ENCODE data around the gene SUPT20H.

Gene SUPT20H

GRCh38 chr13:37091835-37092234, 32.3 kb upstream of the SUPT20H start:
- Histone ChIP-seq H3K4me3 (ENCODE audit: low read depth, low read length, poor library complexity, severe bottlenecking) (no peak overlapping the region), H3K4me1 (ENCODE audit: insufficient read depth, low read length, severe bottlenecking) (no peaks in the 10 kb centered on the region), H3K27ac (ENCODE audit: low read depth, low read length, poor library complexity, severe bottlenecking) (no peak overlapping the region), H2AFZ (ENCODE audit: low read length) (no peak overlapping the region), H3F3A (ENCODE audit: insufficient read depth, low read length) (no peaks in the 10 kb centered on the region), H3K9ac (ENCODE audit: low read length) (no peak overlapping the region), H3K36me3 (ENCODE audit: insufficient read depth, low read length) (no peaks in the 10 kb centered on the region), H4K20me1 (ENCODE audit: insufficient read depth, low read length) (no peaks in the 10 kb centered on the region), H3K9me2 (ENCODE audit: low read depth, low read length) (no peaks in the 10 kb centered on the region), H3K79me2 (ENCODE audit: insufficient read depth, low read length) (no peaks in the 10 kb centered on the region), H3K9me3 (ENCODE audit: low read length) (no peaks in the 10 kb centered on the region), H3K4me2 (ENCODE audit: low read length) (no peak overlapping the region), H3K27me3 (ENCODE audit: insufficient read depth, low read length) (no peaks in the 10 kb centered on the region)
- TF ChIP-seq, protein P1, sequence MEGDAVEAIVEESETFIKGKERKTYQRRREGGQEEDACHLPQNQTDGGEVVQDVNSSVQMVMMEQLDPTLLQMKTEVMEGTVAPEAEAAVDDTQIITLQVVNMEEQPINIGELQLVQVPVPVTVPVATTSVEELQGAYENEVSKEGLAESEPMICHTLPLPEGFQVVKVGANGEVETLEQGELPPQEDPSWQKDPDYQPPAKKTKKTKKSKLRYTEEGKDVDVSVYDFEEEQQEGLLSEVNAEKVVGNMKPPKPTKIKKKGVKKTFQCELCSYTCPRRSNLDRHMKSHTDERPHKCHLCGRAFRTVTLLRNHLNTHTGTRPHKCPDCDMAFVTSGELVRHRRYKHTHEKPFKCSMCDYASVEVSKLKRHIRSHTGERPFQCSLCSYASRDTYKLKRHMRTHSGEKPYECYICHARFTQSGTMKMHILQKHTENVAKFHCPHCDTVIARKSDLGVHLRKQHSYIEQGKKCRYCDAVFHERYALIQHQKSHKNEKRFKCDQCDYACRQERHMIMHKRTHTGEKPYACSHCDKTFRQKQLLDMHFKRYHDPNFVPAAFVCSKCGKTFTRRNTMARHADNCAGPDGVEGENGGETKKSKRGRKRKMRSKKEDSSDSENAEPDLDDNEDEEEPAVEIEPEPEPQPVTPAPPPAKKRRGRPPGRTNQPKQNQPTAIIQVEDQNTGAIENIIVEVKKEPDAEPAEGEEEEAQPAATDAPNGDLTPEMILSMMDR (IDR thresholded peaks at IDR 0.05; ENCODE audit: low read length), result no peak
- no peak for TF ChIP-seq EZH2 (IDR thresholded peaks at IDR 0.05; ENCODE audit: borderline replicate concordance, low read length)

- Histone ChIP-seq H3K36me3 (ENCODE audit: insufficient read depth, low read length) (no peaks in the 10 kb centered on the region), H3K4me2 (ENCODE audit: low read length) (no peak overlapping the region), H3K27me3 (ENCODE audit: insufficient read depth, low read length) (no peaks in the 10 kb centered on the region), H3K4me3 (ENCODE audit: low read depth, low read length, poor library complexity, severe bottlenecking) (no peak overlapping the region), H2AFZ (ENCODE audit: low read length) (no peak overlapping the region), H3K79me2 (ENCODE audit: insufficient read depth, low read length) (no peaks in the 10 kb centered on the region), H3K9me3 (ENCODE audit: low read length) (no peaks in the 10 kb centered on the region), H3K4me1 (ENCODE audit: insufficient read depth, low read length, severe bottlenecking) (no peaks in the 10 kb centered on the region), H3K9me2 (ENCODE audit: low read depth, low read length) (no peaks in the 10 kb centered on the region), H3K27ac (ENCODE audit: low read depth, low read length, poor library complexity, severe bottlenecking) (no peak overlapping the region), H3K9ac (ENCODE audit: low read length) (no peak overlapping the region), H3F3A (ENCODE audit: insufficient read depth, low read length) (no peaks in the 10 kb centered on the region), H4K20me1 (ENCODE audit: insufficient read depth, low read length) (no peaks in the 10 kb centered on the region)
- TF ChIP-seq, protein P1 (IDR thresholded peaks at IDR 0.05; ENCODE audit: low read length), result no peak
- no peak for TF ChIP-seq EZH2 (IDR thresholded peaks at IDR 0.05; ENCODE audit: borderline replicate concordance, low read length)
These were observed 31.4 kb upstream of the SUPT20H start for GRCh38 chr13:37090912-37091311.

- Histone ChIP-seq H3K9ac (ENCODE audit: low read length) (no peak overlapping the region), H3K4me2 (ENCODE audit: low read length) (no peak overlapping the region), H3K9me2 (ENCODE audit: low read depth, low read length) (no peaks in the 10 kb centered on the region), H3K79me2 (ENCODE audit: insufficient read depth, low read length) (no peaks in the 10 kb centered on the region), H3K9me3 (ENCODE audit: low read length) (no peaks in the 10 kb centered on the region), H4K20me1 (ENCODE audit: insufficient read depth, low read length) (no peaks in the 10 kb centered on the region), H3F3A (ENCODE audit: insufficient read depth, low read length) (no peaks in the 10 kb centered on the region), H3K4me3 (ENCODE audit: low read depth, low read length, poor library complexity, severe bottlenecking) (no peak overlapping the region), H3K4me1 (ENCODE audit: insufficient read depth, low read length, severe bottlenecking) (no peaks in the 10 kb centered on the region), H3K27ac (ENCODE audit: low read depth, low read length, poor library complexity, severe bottlenecking) (no peak overlapping the region), H3K27me3 (ENCODE audit: insufficient read depth, low read length) (no peaks in the 10 kb centered on the region), H3K36me3 (ENCODE audit: insufficient read depth, low read length) (no peaks in the 10 kb centered on the region), H2AFZ (ENCODE audit: low read length) (no peak overlapping the region)
- no peak for TF ChIP-seq EZH2 (IDR thresholded peaks at IDR 0.05; ENCODE audit: borderline replicate concordance, low read length)
- TF ChIP-seq, protein P1 (IDR thresholded peaks at IDR 0.05; ENCODE audit: low read length), result no peak
These were observed 30.0 kb upstream of the SUPT20H start for GRCh38 chr13:37089495-37089894.

All from OCI-LY1 (cell line).